Upper lobe of left lung (tissue), 4 donors: ENCODE results near the gene RMI1.

Experiments
- CTCF ChIP-seq, 6 experiments: fragments of 450-650 bp in 4 of 6; fragments of 200-600 bp in 2 of 6; sonication (generic) in 2 of 6; IDR thresholded peaks; one replicate each; pipeline ENCODE4 v1.5.1; 2016 to 2019; ENCODE audit warnings: antibody characterized with exemption in 6 of 6
- POLR2AphosphoS5 ChIP-seq, 2 donors: sonication (generic); formaldehyde crosslinking; IDR thresholded peaks; one replicate each; pipeline ENCODE4 v1.5.1; 2017; ENCODE audit warnings: antibody characterized with exemption in 2 of 2

- no peak for TF ChIP-seq CTCF (IDR thresholded peaks at IDR 0.05)
- peak; percentile 23 to 71 for TF ChIP-seq POLR2AphosphoS5 (IDR thresholded peaks at IDR 0.05)
Measured at GRCh38 chr9:83978992-83979811, 1.4 kb upstream of the RMI1 start.
